SK-N-SH treated with all-trans-retinoic acid at 6 μM for 48 hours (cell line): ENCODE data around the gene UBAP1L.

Experiments
- ATAC-seq: fragments of 200-7000 bp; cut with Tn5 transposase; 3 replicates; pipeline ENCODE4 v1.9.1; 2020; ENCODE audit warnings: mild to moderate bottlenecking, moderate library complexity
- BACH2 ChIP-seq: fragments of 250-450 bp; sonication (Bioruptor Pico); IDR thresholded peaks from 2 replicates; pipeline ENCODE4 v1.9.0; 2021; ENCODE audit warnings: mild to moderate bottlenecking, borderline replicate concordance
- CSDC2 ChIP-seq: fragments of 250-450 bp; sonication (Bioruptor Pico); IDR thresholded peaks from 2 replicates; pipeline ENCODE4 v1.5.0; 2020; ENCODE audit warnings: mild to moderate bottlenecking, moderate library complexity
- GLIS3 ChIP-seq: fragments of 250-450 bp; sonication (Bioruptor Pico); IDR thresholded peaks from 2 replicates; pipeline ENCODE4 v1.5.0; 2020; ENCODE audit warnings: mild to moderate bottlenecking, moderate library complexity
- ISL1 ChIP-seq: fragments of 250-450 bp; sonication (Bioruptor Pico); IDR thresholded peaks from 2 replicates; pipeline ENCODE4 v2.1.2; 2022; ENCODE audit warnings: mild to moderate bottlenecking, moderate library complexity
- OSR1 ChIP-seq: fragments of 250-450 bp; sonication (Bioruptor Pico); IDR thresholded peaks from 2 replicates; pipeline ENCODE4 v1.8.0; 2022; ENCODE audit warnings: moderate library complexity, mild to moderate bottlenecking, inconsistent platforms
- PPARA ChIP-seq: fragments of 250-450 bp; sonication (Bioruptor Pico); IDR thresholded peaks from 2 replicates; pipeline ENCODE4 v1.5.0; 2020; ENCODE audit warnings: mild to moderate bottlenecking, borderline replicate concordance
- RARB ChIP-seq: fragments of 250-450 bp; sonication (Bioruptor Pico); IDR thresholded peaks from 2 replicates; pipeline ENCODE4 v1.8.0; 2021; ENCODE audit warnings: mild to moderate bottlenecking, moderate library complexity
- SNAI2 ChIP-seq: fragments of 250-450 bp; sonication (Bioruptor Pico); IDR thresholded peaks from 2 replicates; pipeline ENCODE4 v1.5.0; 2020; ENCODE audit warnings: mild to moderate bottlenecking, moderate library complexity
- TCF4 ChIP-seq: fragments of 250-450 bp; sonication (Bioruptor Pico); IDR thresholded peaks from 2 replicates; pipeline ENCODE4 v1.8.0; 2021; ENCODE audit warnings: mild to moderate bottlenecking, moderate library complexity, borderline replicate concordance
- TOX ChIP-seq: fragments of 250-450 bp; sonication (Bioruptor Pico); IDR thresholded peaks from 2 replicates; pipeline ENCODE4 v1.8.0; 2021; ENCODE audit warnings: mild to moderate bottlenecking, moderate library complexity, borderline replicate concordance
- ZC3H10 ChIP-seq: fragments of 250-450 bp; sonication (Bioruptor Pico); IDR thresholded peaks from 2 replicates; pipeline ENCODE4 v1.5.1; 2021; ENCODE audit warnings: mild to moderate bottlenecking, moderate library complexity
- ZFP3 ChIP-seq: fragments of 250-450 bp; sonication (Bioruptor Pico); IDR thresholded peaks from 2 replicates; pipeline ENCODE4 v1.5.0; 2020; ENCODE audit warnings: mild to moderate bottlenecking, moderate library complexity
- ZFP30 ChIP-seq: fragments of 450-650 bp; formaldehyde crosslinking; IDR thresholded peaks from 2 replicates; pipeline ENCODE4 v1.5.0; 2022; ENCODE audit warnings: mild to moderate bottlenecking, moderate library complexity
- ZNF565 ChIP-seq: fragments of 450-650 bp; formaldehyde crosslinking; conservative IDR thresholded peaks from 2 replicates; pipeline ENCODE4 v1.5.0; 2020; ENCODE audit warnings: low read depth, mild to moderate bottlenecking, moderate library complexity
- ZNF70 ChIP-seq: fragments of 450-650 bp; formaldehyde crosslinking; IDR thresholded peaks from 2 replicates; pipeline ENCODE4 v1.5.0; 2020; ENCODE audit warnings: mild to moderate bottlenecking, moderate library complexity
- ZNF8 ChIP-seq: fragments of 450-650 bp; formaldehyde crosslinking; IDR thresholded peaks from 2 replicates; pipeline ENCODE4 v1.5.0; 2020; ENCODE audit warnings: mild to moderate bottlenecking, moderate library complexity
- TF ChIP-seq, protein P1 (sequence below): fragments of 250-450 bp; sonication (Bioruptor Pico); IDR thresholded peaks from 2 replicates; pipeline ENCODE4 v1.8.0; 2021; ENCODE audit warnings: low read depth, mild to moderate bottlenecking, moderate library complexity, borderline replicate concordance
- TF ChIP-seq, protein P2 (sequence below): fragments of 250-450 bp; sonication (Bioruptor Pico); IDR thresholded peaks from 2 replicates; pipeline ENCODE4 v1.8.0; 2020; ENCODE audit warnings: mild to moderate bottlenecking, moderate library complexity, borderline replicate concordance
- TF ChIP-seq, protein P3 (sequence below): fragments of 250-450 bp; sonication (Bioruptor Pico); IDR thresholded peaks from 2 replicates; pipeline ENCODE4 v1.5.1; 2021; ENCODE audit warnings: mild to moderate bottlenecking, moderate library complexity
- TF ChIP-seq, protein P4 (sequence below): fragments of 250-450 bp; sonication (Bioruptor Pico); IDR thresholded peaks from 2 replicates; pipeline ENCODE4 v1.5.0; 2020; ENCODE audit warnings: mild to moderate bottlenecking, moderate library complexity
- TF ChIP-seq, protein P5 (sequence below): fragments of 250-450 bp; sonication (Bioruptor Pico); IDR thresholded peaks from 2 replicates; pipeline ENCODE4 v1.5.1; 2020; ENCODE audit warnings: low read depth, mild to moderate bottlenecking, moderate library complexity

UBAP1L gene

DNA sequence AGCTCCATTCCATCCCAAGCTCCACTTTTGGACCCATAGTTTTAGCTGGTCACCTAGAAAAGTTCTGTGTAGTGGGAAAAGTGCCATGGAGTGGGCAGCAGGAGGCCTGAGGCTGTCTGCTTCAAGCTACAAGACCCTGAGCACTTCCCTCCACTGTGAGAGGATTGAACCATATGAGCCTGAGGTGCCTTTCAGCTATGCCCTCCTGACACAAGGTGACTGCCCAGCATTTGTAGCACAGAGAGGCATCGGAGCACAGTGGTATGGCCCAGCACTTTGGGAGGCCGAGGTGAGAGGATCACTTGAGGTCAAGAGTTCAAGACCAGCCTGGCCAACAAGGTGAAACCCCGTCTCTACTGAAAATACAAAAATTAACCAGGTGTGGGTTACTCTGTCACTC lies 42.4 kb downstream of the UBAP1L start:
- ATAC-seq: no peak
- TF ChIP-seq CSDC2 (CRISPR knock-in tag) (no peak), ZNF8 (no peak), TOX (CRISPR knock-in tag) (no peak), RARB (CRISPR knock-in tag) (no peak), SNAI2 (no peak)
- TF ChIP-seq, all 23 proteins: peak for 0

DNA sequence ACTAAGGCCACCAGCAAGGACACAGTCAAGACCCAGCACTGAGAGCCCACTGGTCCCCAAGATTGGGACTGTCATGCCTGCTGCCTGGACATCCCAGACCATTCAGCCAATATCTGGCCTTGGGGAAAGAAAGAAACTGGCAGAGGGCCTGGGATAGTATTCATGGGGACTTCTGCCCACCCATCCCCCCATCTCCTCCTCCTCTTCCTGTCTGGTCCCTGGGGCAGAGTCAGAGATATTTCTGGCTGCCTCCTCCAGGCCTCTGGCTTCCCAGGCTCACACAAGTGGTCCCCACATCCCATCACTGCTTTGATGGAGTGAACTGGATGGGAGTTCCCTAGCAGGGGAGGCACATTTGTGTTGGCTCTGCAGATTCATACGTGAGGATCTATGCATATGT lies 43.0 kb downstream of the UBAP1L start:
- no peak for ATAC-seq

DNA sequence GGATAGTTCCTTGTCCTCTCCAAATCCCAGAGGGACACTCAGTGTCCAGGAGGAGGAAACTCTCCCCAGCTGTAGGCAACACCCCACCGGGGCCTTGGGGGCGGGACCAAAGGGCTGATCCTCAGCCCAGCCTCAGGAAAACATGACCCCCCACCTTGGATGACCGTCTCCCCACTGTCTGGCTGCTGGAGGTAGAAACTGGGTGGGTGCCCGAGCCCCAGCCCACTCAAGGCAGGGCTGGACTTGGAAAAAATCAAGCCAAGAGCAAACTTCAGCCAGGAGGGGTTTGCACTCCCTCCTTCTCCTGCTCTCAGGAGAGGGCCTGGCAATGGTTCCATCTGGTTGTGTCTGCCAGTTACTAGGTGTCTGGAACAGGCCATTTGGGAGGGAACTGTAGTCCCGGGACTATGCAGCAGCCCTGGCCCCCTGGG lies 43.6 kb downstream of the UBAP1L start:
- no peak for TF ChIP-seq ZC3H10 (CRISPR knock-in tag)
- TF ChIP-seq RARB (CRISPR knock-in tag): no peak
- no peak for TF ChIP-seq ZFP3 (CRISPR knock-in tag)
- TF ChIP-seq, protein P1, sequence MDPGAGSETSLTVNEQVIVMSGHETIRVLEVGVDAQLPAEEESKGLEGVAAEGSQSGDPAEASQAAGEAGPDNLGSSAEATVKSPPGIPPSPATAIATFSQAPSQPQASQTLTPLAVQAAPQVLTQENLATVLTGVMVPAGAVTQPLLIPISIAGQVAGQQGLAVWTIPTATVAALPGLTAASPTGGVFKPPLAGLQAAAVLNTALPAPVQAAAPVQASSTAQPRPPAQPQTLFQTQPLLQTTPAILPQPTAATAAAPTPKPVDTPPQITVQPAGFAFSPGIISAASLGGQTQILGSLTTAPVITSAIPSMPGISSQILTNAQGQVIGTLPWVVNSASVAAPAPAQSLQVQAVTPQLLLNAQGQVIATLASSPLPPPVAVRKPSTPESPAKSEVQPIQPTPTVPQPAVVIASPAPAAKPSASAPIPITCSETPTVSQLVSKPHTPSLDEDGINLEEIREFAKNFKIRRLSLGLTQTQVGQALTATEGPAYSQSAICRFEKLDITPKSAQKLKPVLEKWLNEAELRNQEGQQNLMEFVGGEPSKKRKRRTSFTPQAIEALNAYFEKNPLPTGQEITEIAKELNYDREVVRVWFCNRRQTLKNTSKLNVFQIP (CRISPR knock-in tag): no peak
- no peak for TF ChIP-seq GLIS3 (CRISPR knock-in tag)
- no peak for TF ChIP-seq ZNF565 (CRISPR knock-in tag)
- TF ChIP-seq, protein P2, sequence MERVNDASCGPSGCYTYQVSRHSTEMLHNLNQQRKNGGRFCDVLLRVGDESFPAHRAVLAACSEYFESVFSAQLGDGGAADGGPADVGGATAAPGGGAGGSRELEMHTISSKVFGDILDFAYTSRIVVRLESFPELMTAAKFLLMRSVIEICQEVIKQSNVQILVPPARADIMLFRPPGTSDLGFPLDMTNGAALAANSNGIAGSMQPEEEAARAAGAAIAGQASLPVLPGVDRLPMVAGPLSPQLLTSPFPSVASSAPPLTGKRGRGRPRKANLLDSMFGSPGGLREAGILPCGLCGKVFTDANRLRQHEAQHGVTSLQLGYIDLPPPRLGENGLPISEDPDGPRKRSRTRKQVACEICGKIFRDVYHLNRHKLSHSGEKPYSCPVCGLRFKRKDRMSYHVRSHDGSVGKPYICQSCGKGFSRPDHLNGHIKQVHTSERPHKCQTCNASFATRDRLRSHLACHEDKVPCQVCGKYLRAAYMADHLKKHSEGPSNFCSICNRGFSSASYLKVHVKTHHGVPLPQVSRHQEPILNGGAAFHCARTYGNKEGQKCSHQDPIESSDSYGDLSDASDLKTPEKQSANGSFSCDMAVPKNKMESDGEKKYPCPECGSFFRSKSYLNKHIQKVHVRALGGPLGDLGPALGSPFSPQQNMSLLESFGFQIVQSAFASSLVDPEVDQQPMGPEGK (CRISPR knock-in tag): no peak
- TF ChIP-seq SNAI2: no peak
- TF ChIP-seq, protein P3, sequence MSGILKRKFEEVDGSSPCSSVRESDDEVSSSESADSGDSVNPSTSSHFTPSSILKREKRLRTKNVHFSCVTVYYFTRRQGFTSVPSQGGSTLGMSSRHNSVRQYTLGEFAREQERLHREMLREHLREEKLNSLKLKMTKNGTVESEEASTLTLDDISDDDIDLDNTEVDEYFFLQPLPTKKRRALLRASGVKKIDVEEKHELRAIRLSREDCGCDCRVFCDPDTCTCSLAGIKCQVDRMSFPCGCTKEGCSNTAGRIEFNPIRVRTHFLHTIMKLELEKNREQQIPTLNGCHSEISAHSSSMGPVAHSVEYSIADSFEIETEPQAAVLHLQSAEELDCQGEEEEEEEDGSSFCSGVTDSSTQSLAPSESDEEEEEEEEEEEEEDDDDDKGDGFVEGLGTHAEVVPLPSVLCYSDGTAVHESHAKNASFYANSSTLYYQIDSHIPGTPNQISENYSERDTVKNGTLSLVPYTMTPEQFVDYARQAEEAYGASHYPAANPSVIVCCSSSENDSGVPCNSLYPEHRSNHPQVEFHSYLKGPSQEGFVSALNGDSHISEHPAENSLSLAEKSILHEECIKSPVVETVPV (CRISPR knock-in tag): no peak
- no peak for TF ChIP-seq BACH2
- TF ChIP-seq PPARA (CRISPR knock-in tag): no peak
- no peak for TF ChIP-seq ZNF70 (CRISPR knock-in tag)
- no peak for TF ChIP-seq OSR1
- TF ChIP-seq ISL1 (CRISPR knock-in tag): no peak
- no peak for TF ChIP-seq CSDC2 (CRISPR knock-in tag)
- TF ChIP-seq, protein P4, sequence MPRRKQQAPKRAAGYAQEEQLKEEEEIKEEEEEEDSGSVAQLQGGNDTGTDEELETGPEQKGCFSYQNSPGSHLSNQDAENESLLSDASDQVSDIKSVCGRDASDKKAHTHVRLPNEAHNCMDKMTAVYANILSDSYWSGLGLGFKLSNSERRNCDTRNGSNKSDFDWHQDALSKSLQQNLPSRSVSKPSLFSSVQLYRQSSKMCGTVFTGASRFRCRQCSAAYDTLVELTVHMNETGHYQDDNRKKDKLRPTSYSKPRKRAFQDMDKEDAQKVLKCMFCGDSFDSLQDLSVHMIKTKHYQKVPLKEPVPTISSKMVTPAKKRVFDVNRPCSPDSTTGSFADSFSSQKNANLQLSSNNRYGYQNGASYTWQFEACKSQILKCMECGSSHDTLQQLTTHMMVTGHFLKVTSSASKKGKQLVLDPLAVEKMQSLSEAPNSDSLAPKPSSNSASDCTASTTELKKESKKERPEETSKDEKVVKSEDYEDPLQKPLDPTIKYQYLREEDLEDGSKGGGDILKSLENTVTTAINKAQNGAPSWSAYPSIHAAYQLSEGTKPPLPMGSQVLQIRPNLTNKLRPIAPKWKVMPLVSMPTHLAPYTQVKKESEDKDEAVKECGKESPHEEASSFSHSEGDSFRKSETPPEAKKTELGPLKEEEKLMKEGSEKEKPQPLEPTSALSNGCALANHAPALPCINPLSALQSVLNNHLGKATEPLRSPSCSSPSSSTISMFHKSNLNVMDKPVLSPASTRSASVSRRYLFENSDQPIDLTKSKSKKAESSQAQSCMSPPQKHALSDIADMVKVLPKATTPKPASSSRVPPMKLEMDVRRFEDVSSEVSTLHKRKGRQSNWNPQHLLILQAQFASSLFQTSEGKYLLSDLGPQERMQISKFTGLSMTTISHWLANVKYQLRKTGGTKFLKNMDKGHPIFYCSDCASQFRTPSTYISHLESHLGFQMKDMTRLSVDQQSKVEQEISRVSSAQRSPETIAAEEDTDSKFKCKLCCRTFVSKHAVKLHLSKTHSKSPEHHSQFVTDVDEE (CRISPR knock-in tag): no peak
- TF ChIP-seq, protein P5, sequence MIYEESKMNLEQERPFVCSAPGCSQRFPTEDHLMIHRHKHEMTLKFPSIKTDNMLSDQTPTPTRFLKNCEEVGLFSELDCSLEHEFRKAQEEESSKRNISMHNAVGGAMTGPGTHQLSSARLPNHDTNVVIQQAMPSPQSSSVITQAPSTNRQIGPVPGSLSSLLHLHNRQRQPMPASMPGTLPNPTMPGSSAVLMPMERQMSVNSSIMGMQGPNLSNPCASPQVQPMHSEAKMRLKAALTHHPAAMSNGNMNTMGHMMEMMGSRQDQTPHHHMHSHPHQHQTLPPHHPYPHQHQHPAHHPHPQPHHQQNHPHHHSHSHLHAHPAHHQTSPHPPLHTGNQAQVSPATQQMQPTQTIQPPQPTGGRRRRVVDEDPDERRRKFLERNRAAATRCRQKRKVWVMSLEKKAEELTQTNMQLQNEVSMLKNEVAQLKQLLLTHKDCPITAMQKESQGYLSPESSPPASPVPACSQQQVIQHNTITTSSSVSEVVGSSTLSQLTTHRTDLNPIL (CRISPR knock-in tag): no peak
- TF ChIP-seq TOX (CRISPR knock-in tag): no peak
- ATAC-seq: peak; percentile 35; the same call in 2 of the 3 replicates

More for the DNA sequence above, 43.0 kb downstream of the UBAP1L start:
- TF ChIP-seq ZFP30 (CRISPR knock-in tag) (no peak), ZNF70 (CRISPR knock-in tag) (no peak), GLIS3 (CRISPR knock-in tag) (no peak), TCF4 (CRISPR knock-in tag) (no peak), ZNF565 (CRISPR knock-in tag) (no peak)
- TF ChIP-seq, all 23 proteins: peak for 0
